Vagina (tissue), 2 donors: ENCODE measurements around the gene AQP12B. TPM values are rescaled to one million over a fixed set of nuclear protein-coding genes. Genes with fewer than 3 reads are reported as not detected.

Source experiments
- DNase-seq, 2 donors: peaks; one replicate each; pipeline ENCODE4 v3.0.0-alpha.2; 2017; ENCODE audit errors: extremely low spot score in 2 of 2
- H3K27ac ChIP-seq: fragments of 200-600 bp; sonication (generic); one replicate; pipeline ENCODE4 v1.5.1; 2019
- H3K27me3 ChIP-seq: fragments of 200-600 bp; sonication (generic); one replicate; pipeline ENCODE4 v1.5.1; 2019
- H3K36me3 ChIP-seq, 2 donors: fragments of 200-600 bp; sonication (generic); one replicate each; pipeline ENCODE4 v1.5.1; 2017 to 2019
- H3K4me1 ChIP-seq: fragments of 200-600 bp; sonication (generic); one replicate; pipeline ENCODE4 v1.5.1; 2019
- H3K4me3 ChIP-seq, 2 donors: fragments of 200-600 bp; sonication (generic); 1 replicate in 1 of 2; 2 replicates in 1 of 2; pipeline ENCODE4 v1.5.1; 2016 to 2019
- H3K9me3 ChIP-seq: fragments of 200-600 bp; sonication (generic); one replicate; pipeline ENCODE4 v1.5.1; 2019
- POLR2A ChIP-seq, 2 donors: fragments of 450-650 bp; IDR thresholded peaks; one replicate each; pipeline ENCODE4 v1.6.1; 2017; ENCODE audit warnings: antibody characterized with exemption in 2 of 2, mild to moderate bottlenecking in 2 of 2, moderate library complexity in 2 of 2
- POLR2AphosphoS5 ChIP-seq, 2 donors: sonication (generic); formaldehyde crosslinking; IDR thresholded peaks; one replicate each; pipeline ENCODE4 v1.9.0; 2017; ENCODE audit warnings: antibody characterized with exemption in 2 of 2, mild to moderate bottlenecking in 2 of 2, low read depth in 1 of 2; ENCODE audit not compliant: insufficient read depth in 1 of 2
- intact Hi-C: fragments of 100-400 bp; cut with DNase I; formaldehyde crosslinking; loops from one replicate; pipeline ENCODE4 v1.15.1; 2023
- total RNA-seq: library from RNA; depleted of rRNA; stranded (reverse); fragments of >200 nt; gene quantifications from one replicate; pipeline ENCODE4 v1.2.3, GENCODE V29; 2016
- TF ChIP-seq, protein P1 (sequence below), 3 experiments: fragments of 450-650 bp in 2 of 3; fragments of 200-600 bp in 1 of 3; sonication (generic) in 1 of 3; IDR thresholded peaks; one replicate each; pipeline ENCODE4 v1.5.1; 2017 to 2019; ENCODE audit warnings: antibody characterized with exemption in 3 of 3, mild to moderate bottlenecking in 2 of 3, moderate library complexity in 2 of 3

Gene AQP12B
- total RNA-seq, 1 donor from 2014 or later = not detected

GRCh38 chr2:240642061-240642805, 40.5 kb downstream of the AQP12B start:
- intact Hi-C loops = no loop called here
- Histone ChIP-seq H3K4me1 (no peaks in the 10 kb centered on the region), H3K4me3 (no peak overlapping the region), H3K36me3 (no peaks in the 10 kb centered on the region), H3K27ac (no peak overlapping the region), H3K9me3 (no peaks in the 10 kb centered on the region), H3K27me3 (no peaks in the 10 kb centered on the region)
- TF ChIP-seq POLR2AphosphoS5 (IDR thresholded peaks at IDR 0.05; ENCODE audit: insufficient read depth in 1 of 2, low read depth in 1 of 2) (no peak), POLR2A (IDR thresholded peaks at IDR 0.05) (no peak)
- TF ChIP-seq, protein P1, sequence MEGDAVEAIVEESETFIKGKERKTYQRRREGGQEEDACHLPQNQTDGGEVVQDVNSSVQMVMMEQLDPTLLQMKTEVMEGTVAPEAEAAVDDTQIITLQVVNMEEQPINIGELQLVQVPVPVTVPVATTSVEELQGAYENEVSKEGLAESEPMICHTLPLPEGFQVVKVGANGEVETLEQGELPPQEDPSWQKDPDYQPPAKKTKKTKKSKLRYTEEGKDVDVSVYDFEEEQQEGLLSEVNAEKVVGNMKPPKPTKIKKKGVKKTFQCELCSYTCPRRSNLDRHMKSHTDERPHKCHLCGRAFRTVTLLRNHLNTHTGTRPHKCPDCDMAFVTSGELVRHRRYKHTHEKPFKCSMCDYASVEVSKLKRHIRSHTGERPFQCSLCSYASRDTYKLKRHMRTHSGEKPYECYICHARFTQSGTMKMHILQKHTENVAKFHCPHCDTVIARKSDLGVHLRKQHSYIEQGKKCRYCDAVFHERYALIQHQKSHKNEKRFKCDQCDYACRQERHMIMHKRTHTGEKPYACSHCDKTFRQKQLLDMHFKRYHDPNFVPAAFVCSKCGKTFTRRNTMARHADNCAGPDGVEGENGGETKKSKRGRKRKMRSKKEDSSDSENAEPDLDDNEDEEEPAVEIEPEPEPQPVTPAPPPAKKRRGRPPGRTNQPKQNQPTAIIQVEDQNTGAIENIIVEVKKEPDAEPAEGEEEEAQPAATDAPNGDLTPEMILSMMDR (IDR thresholded peaks at IDR 0.05) = no peak
- no peak for DNase-seq

GRCh38 chr2:240640939-240641338, 41.7 kb downstream of the AQP12B start:
- no peaks in the 10 kb centered on the region for H3K36me3 ChIP-seq
- DNase-seq = no peak
- intact Hi-C loops = no loop called here
- TF ChIP-seq POLR2A (IDR thresholded peaks at IDR 0.05) = no peak
- TF ChIP-seq, protein P1 (IDR thresholded peaks at IDR 0.05) = no peak
- no peak for TF ChIP-seq POLR2AphosphoS5 (IDR thresholded peaks at IDR 0.05; ENCODE audit: insufficient read depth in 1 of 2, low read depth in 1 of 2)
- H3K9me3 ChIP-seq = no peaks in the 10 kb centered on the region
- H3K4me1 ChIP-seq = no peaks in the 10 kb centered on the region
- H3K27me3 ChIP-seq = no peaks in the 10 kb centered on the region
- H3K4me3 ChIP-seq = no peak overlapping the region
- H3K27ac ChIP-seq = no peak overlapping the region

GRCh38 chr2:240639566-240639965, 43.1 kb downstream of the AQP12B start:
- no peaks in the 10 kb centered on the region for H3K9me3 ChIP-seq
- H3K4me3 ChIP-seq = no peak overlapping the region
- no peaks in the 10 kb centered on the region for H3K36me3 ChIP-seq
- DNase-seq = no peak
- TF ChIP-seq, protein P1 (IDR thresholded peaks at IDR 0.05) = no peak
- TF ChIP-seq POLR2A (IDR thresholded peaks at IDR 0.05) (no peak), POLR2AphosphoS5 (IDR thresholded peaks at IDR 0.05; ENCODE audit: insufficient read depth in 1 of 2, low read depth in 1 of 2) (no peak)
- no peaks in the 10 kb centered on the region for H3K4me1 ChIP-seq
- intact Hi-C loops = no loop called here
- H3K27me3 ChIP-seq = no peaks in the 10 kb centered on the region
- no peak overlapping the region for H3K27ac ChIP-seq

- H3K36me3 ChIP-seq = no peaks in the 10 kb centered on the region
- intact Hi-C loops = no loop called here
- H3K4me1 ChIP-seq = no peaks in the 10 kb centered on the region
- no peaks in the 10 kb centered on the region for H3K27me3 ChIP-seq
- H3K27ac ChIP-seq = no peak overlapping the region
- H3K4me3 ChIP-seq = no peak overlapping the region
- H3K9me3 ChIP-seq = no peaks in the 10 kb centered on the region
- DNase-seq = no peak
- TF ChIP-seq, protein P1 (IDR thresholded peaks at IDR 0.05) = no peak
- TF ChIP-seq POLR2A (IDR thresholded peaks at IDR 0.05) (no peak), POLR2AphosphoS5 (IDR thresholded peaks at IDR 0.05; ENCODE audit: insufficient read depth in 1 of 2, low read depth in 1 of 2) (no peak)
These were observed 44.0 kb downstream of the AQP12B start for GRCh38 chr2:240638512-240639160.

GRCh38 chr2:240637901-240638345, 44.8 kb downstream of the AQP12B start:
- no peak for DNase-seq
- no peak overlapping the region for H3K4me3 ChIP-seq
- H3K27ac ChIP-seq = no peak overlapping the region
- TF ChIP-seq, protein P1 (IDR thresholded peaks at IDR 0.05) = no peak
- TF ChIP-seq POLR2AphosphoS5 (IDR thresholded peaks at IDR 0.05; ENCODE audit: insufficient read depth in 1 of 2, low read depth in 1 of 2) = no peak
- no peak for TF ChIP-seq POLR2A (IDR thresholded peaks at IDR 0.05)
- no peaks in the 10 kb centered on the region for H3K27me3 ChIP-seq
- H3K9me3 ChIP-seq = no peaks in the 10 kb centered on the region
- H3K4me1 ChIP-seq = no peaks in the 10 kb centered on the region
- intact Hi-C loops = no loop called here
- no peaks in the 10 kb centered on the region for H3K36me3 ChIP-seq
